ENCODE measurements around the gene ABCC6. TPM values are rescaled to one million over a fixed set of nuclear protein-coding genes. Genes with fewer than 3 reads are reported as not detected.
"Not testable (repeated sequence)": the region's sequence is repeated elsewhere in the genome, so short reads cannot be mapped to it uniquely, and the experiment has no call there.

ABCC6 gene
- total RNA-seq, 5 donors from 2014 or later (not counting 1 experiment from before 2014, with no cell fraction given), result 0.12 TPM; not detected in 4

- H3K4me1 ChIP-seq (ENCODE audit: control insufficient read depth in 1 of 2, extremely low read depth in 1 of 2, insufficient read depth in 2 of 2, low read length in 2 of 2); H3K27me3 Mint-ChIP-seq; H3K27ac Mint-ChIP-seq; H3K9me3 Mint-ChIP-seq; H3K4me1 Mint-ChIP-seq; H3K27ac ChIP-seq (ENCODE audit: low read length); ATAC-seq (replicated peaks in 1 of 4); CTCF ChIA-PET; DNase-seq; H3K36me3 Mint-ChIP-seq; H3K27me3 ChIP-seq (replicated peaks in 1 of 2; ENCODE audit: control insufficient read depth in 2 of 2, extremely low read depth in 1 of 2, insufficient read depth in 2 of 2, low read length in 1 of 2); POLR2A ChIA-PET; H3K4me3 Mint-ChIP-seq; H3K4me3 ChIP-seq (ENCODE audit: control insufficient read depth in 1 of 2, extremely low read depth in 1 of 2, low read length in 1 of 2); H3K9me3 ChIP-seq; H3K36me3 ChIP-seq (ENCODE audit: control insufficient read depth in 2 of 2, extremely low read depth in 1 of 2, insufficient read depth in 1 of 2, low read length in 1 of 2): not testable (repeated sequence)
- WGBS (ENCODE audit: insufficient coverage), result no CpG with 5 or more reads among the region's 1 CpG
Observed at GRCh38 chr16:16211404-16211803, 11.9 kb downstream of the ABCC6 start.

- H3K9me3 ChIP-seq; H3K4me3 ChIP-seq (ENCODE audit: control insufficient read depth in 1 of 2, extremely low read depth in 1 of 2, low read length in 1 of 2); H3K36me3 Mint-ChIP-seq; H3K36me3 ChIP-seq (ENCODE audit: control insufficient read depth in 2 of 2, extremely low read depth in 1 of 2, insufficient read depth in 1 of 2, low read length in 1 of 2); H3K4me1 ChIP-seq (ENCODE audit: control insufficient read depth in 1 of 2, extremely low read depth in 1 of 2, insufficient read depth in 2 of 2, low read length in 2 of 2); H3K27me3 ChIP-seq (replicated peaks in 1 of 2; ENCODE audit: control insufficient read depth in 2 of 2, extremely low read depth in 1 of 2, insufficient read depth in 2 of 2, low read length in 1 of 2); H3K27me3 Mint-ChIP-seq; CTCF ChIA-PET; H3K4me3 Mint-ChIP-seq; POLR2A ChIA-PET; DNase-seq; H3K27ac ChIP-seq (ENCODE audit: low read length); ATAC-seq (replicated peaks in 1 of 4); H3K9me3 Mint-ChIP-seq; H3K27ac Mint-ChIP-seq; H3K4me1 Mint-ChIP-seq: not testable (repeated sequence)
- WGBS (ENCODE audit: insufficient coverage), result 95% methylated on average over 6 of the region's 12 CpGs
Observed at GRCh38 chr16:16208461-16208860, 14.8 kb downstream of the ABCC6 start.

GRCh38 chr16:16207787-16208334 is 15.4 kb downstream of the ABCC6 start:
- CTCF ChIA-PET; H3K36me3 Mint-ChIP-seq; POLR2A ChIA-PET; H3K27ac ChIP-seq (ENCODE audit: low read length); H3K27ac Mint-ChIP-seq; H3K9me3 ChIP-seq; ATAC-seq (replicated peaks in 1 of 4); DNase-seq; H3K27me3 Mint-ChIP-seq; H3K36me3 ChIP-seq (ENCODE audit: control insufficient read depth in 2 of 2, extremely low read depth in 1 of 2, insufficient read depth in 1 of 2, low read length in 1 of 2); H3K4me3 Mint-ChIP-seq; H3K4me1 Mint-ChIP-seq; H3K27me3 ChIP-seq (replicated peaks in 1 of 2; ENCODE audit: control insufficient read depth in 2 of 2, extremely low read depth in 1 of 2, insufficient read depth in 2 of 2, low read length in 1 of 2); H3K4me1 ChIP-seq (ENCODE audit: control insufficient read depth in 1 of 2, extremely low read depth in 1 of 2, insufficient read depth in 2 of 2, low read length in 2 of 2); H3K4me3 ChIP-seq (ENCODE audit: control insufficient read depth in 1 of 2, extremely low read depth in 1 of 2, low read length in 1 of 2); H3K9me3 Mint-ChIP-seq: not testable (repeated sequence)
- WGBS (ENCODE audit: insufficient coverage), result 100% methylated on average over 2 of the region's 6 CpGs

- DNase-seq; H3K9me3 ChIP-seq; CTCF ChIA-PET; ATAC-seq (replicated peaks in 1 of 4); H3K36me3 Mint-ChIP-seq; POLR2A ChIA-PET; H3K27ac Mint-ChIP-seq; H3K4me1 Mint-ChIP-seq; H3K9me3 Mint-ChIP-seq; H3K4me3 ChIP-seq (ENCODE audit: control insufficient read depth in 1 of 2, extremely low read depth in 1 of 2, low read length in 1 of 2); H3K27me3 Mint-ChIP-seq; H3K27me3 ChIP-seq (replicated peaks in 1 of 2; ENCODE audit: control insufficient read depth in 2 of 2, extremely low read depth in 1 of 2, insufficient read depth in 2 of 2, low read length in 1 of 2); H3K36me3 ChIP-seq (ENCODE audit: control insufficient read depth in 2 of 2, extremely low read depth in 1 of 2, insufficient read depth in 1 of 2, low read length in 1 of 2); H3K4me3 Mint-ChIP-seq; H3K27ac ChIP-seq (ENCODE audit: low read length); H3K4me1 ChIP-seq (ENCODE audit: control insufficient read depth in 1 of 2, extremely low read depth in 1 of 2, insufficient read depth in 2 of 2, low read length in 2 of 2): not testable (repeated sequence)
- no CpG with 5 or more reads among the region's 4 CpGs for WGBS (ENCODE audit: insufficient coverage)
Observed at GRCh38 chr16:16207097-16207786, 16.1 kb downstream of the ABCC6 start.

GRCh38 chr16:16205864-16206263 is 17.4 kb downstream of the ABCC6 start:
- CTCF ChIA-PET, result interaction anchor here in 1 of 2 donors (0.6 kb wide), 1 partner anchor 774 kb away, joined by 3 read pairs; no protein-coding TSS in a partner anchor

GRCh38 chr16:16204552-16204951 is 18.7 kb downstream of the ABCC6 start:
- H3K36me3 ChIP-seq (ENCODE audit: control insufficient read depth in 2 of 2, extremely low read depth in 1 of 2, insufficient read depth in 1 of 2, low read length in 1 of 2); H3K27ac Mint-ChIP-seq; H3K27me3 ChIP-seq (replicated peaks in 1 of 2; ENCODE audit: control insufficient read depth in 2 of 2, extremely low read depth in 1 of 2, insufficient read depth in 2 of 2, low read length in 1 of 2); H3K4me1 ChIP-seq (ENCODE audit: control insufficient read depth in 1 of 2, extremely low read depth in 1 of 2, insufficient read depth in 2 of 2, low read length in 2 of 2); H3K4me1 Mint-ChIP-seq; H3K36me3 Mint-ChIP-seq; H3K9me3 ChIP-seq; H3K27me3 Mint-ChIP-seq; POLR2A ChIA-PET; CTCF ChIA-PET; H3K27ac ChIP-seq (ENCODE audit: low read length); ATAC-seq (replicated peaks in 1 of 4); H3K9me3 Mint-ChIP-seq; H3K4me3 Mint-ChIP-seq; H3K4me3 ChIP-seq (ENCODE audit: control insufficient read depth in 1 of 2, extremely low read depth in 1 of 2, low read length in 1 of 2); DNase-seq: not testable (repeated sequence)
- WGBS (ENCODE audit: insufficient coverage), result 75% methylated on average over 2 of the region's 8 CpGs

More at GRCh38 chr16:16205864-16206263, 17.4 kb downstream of the ABCC6 start:
- H3K36me3 ChIP-seq (ENCODE audit: control insufficient read depth in 2 of 2, extremely low read depth in 1 of 2, insufficient read depth in 1 of 2, low read length in 1 of 2); H3K9me3 Mint-ChIP-seq; H3K9me3 ChIP-seq; H3K27ac Mint-ChIP-seq; POLR2A ChIA-PET; H3K27ac ChIP-seq (ENCODE audit: low read length); H3K4me1 Mint-ChIP-seq; ATAC-seq (replicated peaks in 1 of 4); H3K4me3 ChIP-seq (ENCODE audit: control insufficient read depth in 1 of 2, extremely low read depth in 1 of 2, low read length in 1 of 2); H3K4me3 Mint-ChIP-seq; DNase-seq; H3K4me1 ChIP-seq (ENCODE audit: control insufficient read depth in 1 of 2, extremely low read depth in 1 of 2, insufficient read depth in 2 of 2, low read length in 2 of 2); H3K36me3 Mint-ChIP-seq; H3K27me3 ChIP-seq (replicated peaks in 1 of 2; ENCODE audit: control insufficient read depth in 2 of 2, extremely low read depth in 1 of 2, insufficient read depth in 2 of 2, low read length in 1 of 2); H3K27me3 Mint-ChIP-seq: not testable (repeated sequence)
- WGBS (ENCODE audit: insufficient coverage), result 86% methylated on average over 1 of the region's 2 CpGs

- DNase-seq; POLR2A ChIA-PET; H3K4me3 Mint-ChIP-seq; H3K36me3 ChIP-seq (ENCODE audit: control insufficient read depth in 2 of 2, extremely low read depth in 1 of 2, insufficient read depth in 1 of 2, low read length in 1 of 2); H3K27ac Mint-ChIP-seq; H3K36me3 Mint-ChIP-seq; H3K4me1 ChIP-seq (ENCODE audit: control insufficient read depth in 1 of 2, extremely low read depth in 1 of 2, insufficient read depth in 2 of 2, low read length in 2 of 2); H3K4me3 ChIP-seq (ENCODE audit: control insufficient read depth in 1 of 2, extremely low read depth in 1 of 2, low read length in 1 of 2); H3K27me3 ChIP-seq (replicated peaks in 1 of 2; ENCODE audit: control insufficient read depth in 2 of 2, extremely low read depth in 1 of 2, insufficient read depth in 2 of 2, low read length in 1 of 2); H3K9me3 ChIP-seq; H3K27ac ChIP-seq (ENCODE audit: low read length); H3K9me3 Mint-ChIP-seq; H3K4me1 Mint-ChIP-seq; H3K27me3 Mint-ChIP-seq; ATAC-seq (replicated peaks in 1 of 4): not testable (repeated sequence)
- no CpG with 5 or more reads among the region's 6 CpGs for WGBS (ENCODE audit: insufficient coverage)
- CTCF ChIA-PET, result interaction anchor here in 1 of 2 donors (0.6 kb wide), 1 partner anchor 33 kb away, joined by 5 read pairs; no protein-coding TSS in a partner anchor
Observed at GRCh38 chr16:16203494-16203893, 19.8 kb downstream of the ABCC6 start.

Measured in T-cell (primary cell).